G401.6 (cell line): ENCODE measurements around the gene NTM.

Experiments used
- FAIRE-seq: peaks from 2 replicates; lab custom pipeline; 2012; peaks lifted over from hg19 to GRCh38; lab: Jason Lieb, UNC

The NTM gene

DNA sequence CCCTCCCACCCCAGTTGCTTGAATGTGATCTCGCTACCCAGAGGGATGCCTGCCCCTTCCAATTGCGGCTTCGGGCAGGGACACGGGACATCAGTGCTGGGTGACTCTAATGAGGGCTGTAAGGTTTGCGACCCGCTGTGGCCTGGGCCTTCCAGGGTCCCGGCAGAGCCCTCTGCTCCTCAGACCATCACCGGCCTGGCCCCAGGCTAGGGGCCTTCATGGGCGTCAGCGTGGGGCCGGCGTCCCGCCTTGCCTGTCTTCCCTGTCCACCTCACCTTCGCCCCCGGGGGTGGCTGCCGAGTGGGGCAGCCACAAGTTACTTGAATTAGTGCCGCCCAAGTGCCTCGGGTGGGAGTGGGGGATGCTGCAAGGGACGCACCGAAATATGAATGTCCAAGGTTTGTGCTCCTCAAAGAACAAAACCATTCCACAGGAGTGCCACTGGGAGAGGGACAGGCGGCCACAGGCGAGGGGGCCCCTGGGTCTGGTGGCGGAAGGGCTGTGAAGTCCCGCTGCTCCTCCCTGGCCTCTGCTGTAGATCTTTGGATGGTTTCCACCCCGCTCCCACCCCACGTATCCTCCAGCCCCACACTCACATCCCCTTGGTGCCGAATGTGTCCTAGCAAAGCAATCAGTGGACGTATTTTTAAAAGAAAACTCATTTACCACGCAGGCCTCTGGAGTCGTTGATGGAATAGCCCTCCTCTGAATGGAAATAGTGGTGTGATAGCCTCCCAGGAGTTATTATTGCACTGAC, 317.1 kb downstream of the NTM start:
- FAIRE-seq, result no peak

DNA sequence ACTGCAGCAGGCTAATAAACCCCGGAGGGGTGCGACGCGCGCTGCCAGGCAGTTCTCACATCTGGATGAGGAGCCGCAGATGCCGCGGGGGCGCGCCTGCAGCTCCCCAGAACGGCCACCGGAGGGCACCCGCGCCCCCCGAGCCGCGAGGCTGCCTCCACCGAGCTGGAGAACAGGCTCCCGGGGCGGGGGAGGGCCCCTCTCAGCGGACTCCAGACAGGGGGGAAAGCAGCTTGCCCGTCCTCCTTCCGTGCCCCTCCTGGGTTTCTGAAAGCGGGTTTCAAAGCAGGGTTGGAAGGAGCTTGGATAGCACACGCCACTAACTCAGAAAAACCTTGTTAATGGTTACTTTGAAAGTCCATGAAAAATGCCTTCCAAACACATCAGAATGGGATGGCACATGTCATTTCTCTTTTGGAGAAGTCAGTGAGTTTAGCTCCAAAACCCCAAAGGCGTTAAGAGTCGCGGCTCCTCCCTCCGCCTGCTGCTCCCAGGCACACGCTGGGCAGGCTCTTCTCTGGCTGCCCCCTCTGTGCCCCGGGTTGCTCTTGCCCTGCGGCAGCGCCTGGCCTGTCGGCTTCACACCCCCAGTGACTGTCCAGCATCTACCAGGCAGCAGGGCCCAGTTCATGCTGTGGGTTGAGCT, 317.8 kb downstream of the NTM start:
- FAIRE-seq, result no peak

DNA sequence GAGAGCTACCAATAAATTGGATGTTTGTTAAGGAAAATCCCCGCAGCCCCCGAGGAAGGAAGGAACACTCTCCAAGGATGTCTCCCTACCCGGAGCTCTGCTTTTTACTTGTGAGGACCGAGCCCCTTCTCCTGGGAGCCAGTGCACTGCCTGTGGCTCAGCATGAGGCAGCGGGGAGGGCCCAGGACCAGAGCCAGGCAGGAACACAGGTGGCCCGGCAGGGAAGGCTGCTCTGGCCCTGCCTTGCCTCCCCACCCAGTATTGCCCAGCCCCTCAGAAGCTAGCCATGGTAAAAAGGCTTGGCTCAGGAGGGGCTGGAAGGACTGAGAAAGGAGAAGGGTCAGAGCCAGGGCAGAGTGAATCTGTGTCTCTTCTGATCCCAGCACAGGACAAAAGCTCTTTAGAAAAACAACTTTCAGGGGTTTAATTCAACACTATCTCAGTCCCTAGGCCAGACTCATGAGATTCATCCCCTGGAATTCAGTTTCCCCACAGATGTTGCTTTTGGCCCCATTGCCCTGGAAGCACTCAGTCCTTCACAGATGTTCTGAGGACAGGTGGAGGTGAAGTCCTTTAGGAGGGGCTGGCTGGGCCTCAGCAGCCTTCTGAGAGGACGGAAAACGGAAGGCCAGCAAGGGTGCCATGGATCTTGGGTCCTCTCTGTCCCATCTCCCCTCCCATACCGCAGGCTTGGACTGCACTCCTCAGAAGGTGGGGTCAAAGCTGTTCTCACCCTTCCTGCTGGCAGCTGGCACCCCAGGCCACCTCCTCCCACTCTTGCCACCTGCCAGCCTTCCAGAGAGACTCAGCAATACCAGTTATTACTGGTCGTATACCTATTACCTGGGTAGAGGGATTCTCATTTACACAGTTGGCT, 318.9 kb downstream of the NTM start:
- FAIRE-seq, result no peak

DNA sequence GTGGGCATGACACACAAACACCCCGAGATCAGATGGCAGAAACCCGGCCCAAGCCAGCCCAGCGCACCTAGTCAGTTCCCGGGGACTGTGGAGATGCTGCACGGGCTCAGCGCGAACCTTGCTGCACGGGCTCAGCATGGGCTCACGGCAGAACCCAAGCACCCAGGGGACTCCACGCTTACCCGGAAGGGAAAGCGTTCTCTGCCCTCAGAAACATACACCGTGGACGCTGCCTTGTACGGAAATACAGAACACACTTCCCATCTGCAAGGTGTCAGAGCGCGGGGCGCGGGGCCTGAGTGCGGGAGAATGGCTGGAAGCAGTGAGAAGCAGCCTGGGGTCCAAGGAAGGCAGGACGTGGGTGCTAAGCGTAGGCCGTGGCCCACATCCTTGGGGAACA, 319.9 kb downstream of the NTM start:
- FAIRE-seq, result no peak

DNA sequence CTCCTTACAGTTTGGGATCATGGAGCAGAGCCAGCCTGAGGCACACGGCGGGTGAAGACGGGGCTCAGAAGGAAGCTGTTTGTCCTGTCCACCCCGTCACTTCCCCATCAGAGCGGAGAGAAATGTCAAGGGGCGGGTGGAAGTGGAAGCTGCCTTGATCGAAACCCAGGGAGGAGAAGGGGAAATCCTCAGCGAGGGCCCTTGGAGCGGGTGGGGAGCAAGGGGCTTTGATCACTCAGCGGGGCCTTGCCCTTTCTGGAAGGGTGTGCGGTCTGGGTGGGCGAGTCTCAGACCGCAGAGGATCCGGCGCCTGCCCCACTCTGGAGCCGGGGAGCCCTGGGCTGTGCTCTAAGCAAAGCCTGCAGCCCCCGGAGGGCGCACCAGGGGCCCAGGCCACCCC, 320.4 kb downstream of the NTM start:
- no peak for FAIRE-seq

DNA sequence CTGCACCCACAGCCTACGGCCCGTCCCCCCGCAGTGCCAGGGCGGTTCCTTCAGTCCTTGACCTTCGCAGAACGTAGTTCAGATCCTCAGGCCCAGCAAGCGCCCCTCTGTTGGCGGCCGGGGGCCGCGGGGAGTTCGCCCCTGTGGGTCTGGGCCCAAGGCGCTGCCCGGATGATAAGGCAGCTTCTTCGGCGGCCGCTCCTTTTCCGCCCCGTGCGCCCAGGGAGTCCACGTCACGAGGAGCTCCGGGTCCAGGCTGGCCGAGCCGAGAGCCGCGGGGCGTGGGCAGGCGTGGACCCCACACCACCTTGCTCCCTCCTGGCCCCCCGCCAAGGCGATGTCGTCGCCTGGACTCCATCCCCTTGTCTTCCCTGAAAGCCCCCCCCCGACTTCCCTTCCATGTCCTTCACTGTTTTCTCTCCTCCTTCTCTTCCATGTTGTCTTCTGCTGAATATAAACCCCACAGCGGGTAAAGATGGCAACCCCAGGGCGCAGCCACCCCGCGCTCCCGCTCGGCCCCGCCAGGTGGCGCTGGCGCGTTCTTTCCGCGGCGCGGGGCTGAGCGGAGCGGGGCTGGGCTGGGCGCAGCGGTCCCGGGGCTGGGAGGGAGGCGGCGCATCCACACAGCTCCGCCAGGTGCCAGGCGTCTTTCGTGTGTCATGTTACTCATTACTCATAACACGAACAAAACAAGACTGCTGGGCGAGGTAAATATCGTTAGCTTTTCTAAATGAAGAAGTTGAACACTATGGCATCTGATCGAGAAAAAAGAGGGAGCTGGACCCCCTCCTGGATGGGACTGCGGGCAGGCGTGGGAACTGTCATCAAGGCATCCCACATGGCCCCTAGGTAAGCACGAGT, 321.0 kb downstream of the NTM start:
- no peak for FAIRE-seq

DNA sequence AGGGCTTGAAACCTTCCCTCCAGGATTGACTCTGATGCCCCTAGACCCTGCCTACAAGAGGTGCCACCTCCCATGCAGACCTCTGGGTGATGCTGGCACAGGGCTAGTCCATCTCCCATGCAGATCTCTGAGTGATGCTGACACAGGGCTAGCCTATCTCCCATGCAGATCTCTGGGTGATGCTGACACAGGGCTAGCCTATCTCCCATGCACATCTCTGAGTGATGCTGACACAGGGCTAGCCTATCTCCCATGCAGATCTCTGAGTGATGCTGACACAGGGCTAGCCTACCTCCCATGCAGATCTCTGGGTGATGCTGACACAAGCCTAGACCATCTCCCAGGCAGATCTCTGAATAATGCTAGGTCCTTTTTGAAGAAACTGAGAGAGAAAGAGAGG, 321.7 kb downstream of the NTM start:
- no peak for FAIRE-seq

DNA sequence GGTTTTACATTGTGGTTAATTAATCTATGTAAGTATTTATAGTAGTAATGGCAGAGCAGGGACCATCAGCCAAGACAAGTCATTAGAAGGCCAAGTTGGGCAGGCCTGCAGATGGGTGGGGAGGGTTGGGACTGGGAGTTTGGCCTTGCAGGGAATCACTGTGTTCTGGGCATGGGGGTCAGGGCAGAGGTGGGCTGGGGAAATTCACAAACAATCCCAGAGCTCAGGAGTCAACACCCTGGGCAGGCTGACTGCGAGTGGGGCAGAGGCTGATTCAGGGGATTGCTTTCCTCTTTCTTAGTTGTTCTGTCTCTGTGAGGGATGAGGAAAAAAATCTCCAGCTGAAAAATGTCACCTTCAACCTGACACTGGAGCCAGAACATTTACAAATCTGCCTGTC, 322.5 kb downstream of the NTM start:
- no peak for FAIRE-seq

DNA sequence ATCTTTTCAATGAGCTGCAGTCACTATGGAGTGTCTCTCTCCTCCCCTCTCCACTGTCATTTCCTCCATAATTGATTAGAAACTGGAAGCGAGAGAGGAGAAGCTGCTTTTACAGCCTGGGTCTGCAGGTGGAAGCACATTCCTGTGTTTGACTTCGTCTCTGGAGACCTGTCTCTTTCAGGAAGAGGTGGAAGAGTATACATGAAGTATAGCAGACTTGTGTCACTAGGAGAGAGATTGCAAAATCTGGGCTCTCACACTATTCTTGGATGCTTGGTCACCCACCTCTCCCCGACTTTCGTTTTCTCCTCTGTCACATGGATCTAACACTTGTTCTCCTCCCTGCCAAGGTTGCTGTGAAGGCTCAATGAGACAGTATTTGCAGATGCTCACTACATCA, 323.3 kb downstream of the NTM start:
- no peak for FAIRE-seq

DNA sequence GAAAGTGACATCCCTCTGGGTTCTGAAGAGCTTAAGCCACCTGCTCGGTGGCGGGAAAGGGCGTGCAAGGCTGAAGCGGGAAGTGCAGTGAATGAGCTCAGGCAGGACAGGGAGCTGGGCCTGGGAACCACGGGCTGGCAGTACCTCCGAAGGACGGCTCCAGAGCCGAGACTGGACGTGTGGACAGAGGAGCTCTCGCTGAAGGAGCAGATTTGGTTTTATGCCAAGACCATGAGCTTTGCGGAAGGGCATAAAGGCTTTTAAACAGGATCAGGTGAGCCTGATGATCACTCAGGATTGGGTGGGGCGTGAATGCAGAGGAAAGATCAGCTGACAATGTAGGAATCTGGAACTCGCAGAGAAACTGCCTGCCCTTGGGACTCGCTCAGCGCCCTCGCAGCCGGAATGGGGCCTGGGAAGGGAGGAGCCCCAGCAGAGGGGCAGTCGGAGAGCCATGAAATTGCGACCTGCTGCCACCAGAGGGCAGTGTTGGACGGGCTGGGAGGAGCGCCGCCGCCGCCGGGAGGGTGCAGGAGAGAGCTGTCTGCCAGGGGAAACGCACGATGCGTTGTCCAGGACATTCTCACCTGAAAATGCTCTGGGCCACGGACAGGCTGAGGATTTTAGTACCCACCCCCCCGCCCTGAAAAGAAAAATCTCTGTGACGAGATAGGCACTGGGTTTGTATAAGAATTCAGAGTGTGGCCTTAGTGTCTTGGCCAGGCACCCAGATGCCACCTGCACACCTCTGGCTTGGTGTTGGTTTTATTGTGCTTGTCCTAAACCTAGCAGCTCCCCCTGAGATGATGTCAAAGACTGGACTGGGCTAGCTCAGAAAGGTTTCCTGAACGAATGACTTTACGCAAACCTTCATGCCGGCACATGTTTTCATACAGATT, 324.4 kb downstream of the NTM start:
- FAIRE-seq, result no peak

DNA sequence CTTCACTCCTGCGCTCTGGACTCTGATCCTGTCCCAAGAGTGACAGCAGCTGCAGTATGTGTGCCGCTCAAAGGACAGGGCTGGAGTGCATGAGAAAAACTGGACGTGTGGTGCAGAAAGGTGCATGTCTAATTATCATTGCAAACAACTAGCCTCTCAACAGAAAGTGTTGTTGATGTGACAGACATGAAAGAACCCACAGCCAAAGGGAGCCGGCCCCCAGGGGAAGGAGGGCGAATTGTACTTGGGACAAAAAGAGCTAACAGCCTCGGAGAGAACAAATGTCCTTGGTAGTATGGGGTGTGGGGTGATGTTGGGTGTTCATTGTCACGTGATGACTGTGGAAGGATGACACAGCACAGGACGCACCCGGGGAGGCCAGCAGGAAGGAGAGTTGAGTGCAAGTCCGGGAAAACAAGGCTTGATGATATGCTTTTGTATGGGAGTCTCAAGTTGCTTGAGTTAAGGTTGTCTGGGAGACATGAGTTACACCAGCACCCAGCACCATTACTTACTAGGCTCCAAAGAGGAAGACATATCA, 325.5 kb downstream of the NTM start:
- FAIRE-seq, result no peak

DNA sequence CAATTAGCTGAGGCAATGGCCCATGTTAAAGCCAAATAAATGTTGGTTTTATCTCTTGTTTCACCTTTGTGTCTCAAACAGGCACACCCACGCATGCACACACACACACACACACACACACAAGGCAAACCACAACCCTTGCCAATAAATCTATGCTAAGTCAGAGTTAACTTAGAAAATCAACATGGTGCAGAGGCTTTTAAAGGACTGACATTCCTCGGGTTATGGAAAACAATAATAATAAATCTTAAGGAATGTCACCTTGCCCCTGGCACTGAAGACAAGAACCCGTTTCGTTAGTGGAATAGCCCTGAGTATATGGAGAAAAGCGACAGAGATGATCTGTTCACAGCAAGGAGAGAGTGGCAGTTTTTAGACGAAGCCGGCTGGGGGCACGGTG, 326.3 kb downstream of the NTM start:
- FAIRE-seq, result no peak

DNA sequence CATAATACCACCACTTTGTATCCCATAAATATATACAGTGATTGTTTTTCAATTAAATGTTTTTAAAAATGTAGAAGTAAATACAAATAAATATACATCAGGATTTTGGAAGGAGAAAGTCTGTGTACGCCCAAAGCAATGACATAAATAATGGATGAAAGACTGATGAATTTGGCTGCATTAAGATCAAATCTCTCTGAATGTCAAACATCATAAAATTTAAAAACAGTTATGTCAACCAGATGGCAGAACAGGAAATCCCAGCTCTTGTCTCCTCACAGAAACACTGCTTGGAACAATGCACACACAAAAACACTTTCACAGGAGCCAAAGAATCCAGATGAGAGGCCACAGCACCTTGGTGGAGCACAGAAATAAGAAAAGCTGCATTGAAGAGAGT, 332.9 kb downstream of the NTM start:
- no peak for FAIRE-seq

DNA sequence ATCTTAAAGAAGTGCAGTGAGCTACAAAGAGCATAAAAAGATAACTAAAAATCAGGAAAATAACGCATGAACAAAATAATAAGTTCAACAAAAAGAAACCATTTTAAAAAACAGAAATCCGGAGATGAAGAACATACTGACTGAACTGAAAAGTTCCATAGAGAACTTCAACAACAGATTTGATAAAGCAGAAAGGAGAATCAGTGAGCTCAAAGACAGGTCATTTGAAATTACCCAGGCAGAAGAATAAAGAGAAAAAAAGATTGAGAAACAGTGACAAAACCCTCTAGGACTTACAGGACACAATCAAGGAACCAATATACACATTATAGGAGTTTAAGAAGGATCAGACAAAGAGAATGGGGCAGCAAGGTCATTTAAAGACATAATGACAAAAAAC, 334.3 kb downstream of the NTM start:
- no peak for FAIRE-seq

DNA sequence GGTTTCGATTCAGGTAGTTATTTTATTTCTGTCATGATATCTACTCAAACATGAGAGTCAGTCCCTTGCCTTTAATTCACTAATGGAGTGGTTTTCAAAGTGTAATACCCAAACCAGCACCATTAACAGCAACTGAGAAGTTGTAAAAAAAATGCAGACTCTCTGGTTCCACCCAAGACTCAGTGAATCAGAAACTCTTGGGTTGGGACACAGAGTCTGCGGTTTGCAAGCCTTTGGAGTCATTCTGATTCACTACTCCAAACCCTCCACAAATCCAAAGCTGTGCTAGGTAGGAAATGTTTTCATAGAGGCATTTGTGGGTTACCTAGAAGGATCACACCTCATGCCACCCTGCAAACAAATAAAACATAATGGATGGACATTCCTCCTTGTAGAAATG, 340.1 kb downstream of the NTM start:
- no peak for FAIRE-seq

DNA sequence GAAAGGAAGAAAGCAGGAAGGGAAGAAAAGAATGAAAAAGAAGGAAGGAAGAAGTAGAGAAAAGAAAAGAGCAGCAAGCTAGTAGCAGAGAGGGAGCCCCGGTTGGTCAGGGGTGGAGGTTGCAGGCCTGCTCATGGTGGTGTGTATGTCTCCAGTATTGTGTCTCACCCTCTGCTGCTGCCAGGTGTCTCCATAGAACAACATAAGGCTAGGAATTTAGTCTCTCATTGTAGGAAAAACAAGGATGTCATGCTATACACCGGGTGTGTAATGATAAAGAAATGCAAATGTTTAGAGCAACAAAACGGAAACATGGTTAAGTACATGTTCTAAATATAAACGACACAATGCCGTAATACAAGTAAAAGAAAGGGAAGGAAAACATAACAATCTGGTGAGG, 342.5 kb downstream of the NTM start:
- no peak for FAIRE-seq

DNA sequence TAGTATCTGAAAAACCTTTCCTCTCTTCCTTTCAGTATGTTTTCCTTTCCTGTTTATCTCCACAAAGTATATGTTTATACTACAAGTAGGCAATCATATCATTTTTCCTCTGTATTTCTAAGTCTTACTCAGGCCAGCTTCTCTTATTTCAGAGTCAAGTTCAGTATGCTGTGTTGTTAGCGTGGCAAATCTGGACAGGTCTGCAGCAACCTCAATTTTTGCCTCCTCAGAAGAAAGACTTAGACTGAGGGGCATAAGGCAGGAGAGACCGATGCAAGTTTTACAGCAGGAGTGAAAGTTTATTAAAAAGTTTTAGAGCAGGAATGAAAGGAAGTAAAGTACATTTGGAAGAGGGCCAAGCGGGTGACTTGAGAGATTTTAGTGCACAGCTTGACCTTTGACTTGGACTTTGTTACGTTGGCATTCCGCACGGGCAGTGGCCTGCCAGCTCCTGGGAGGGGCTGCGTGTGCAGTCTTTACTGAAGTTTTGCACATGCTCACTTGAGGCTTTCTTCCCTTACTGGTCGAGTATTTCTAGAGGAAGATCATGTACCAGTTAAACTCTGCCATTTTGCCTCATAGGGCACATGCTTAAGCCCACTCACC, 343.2 kb downstream of the NTM start:
- no peak for FAIRE-seq

DNA sequence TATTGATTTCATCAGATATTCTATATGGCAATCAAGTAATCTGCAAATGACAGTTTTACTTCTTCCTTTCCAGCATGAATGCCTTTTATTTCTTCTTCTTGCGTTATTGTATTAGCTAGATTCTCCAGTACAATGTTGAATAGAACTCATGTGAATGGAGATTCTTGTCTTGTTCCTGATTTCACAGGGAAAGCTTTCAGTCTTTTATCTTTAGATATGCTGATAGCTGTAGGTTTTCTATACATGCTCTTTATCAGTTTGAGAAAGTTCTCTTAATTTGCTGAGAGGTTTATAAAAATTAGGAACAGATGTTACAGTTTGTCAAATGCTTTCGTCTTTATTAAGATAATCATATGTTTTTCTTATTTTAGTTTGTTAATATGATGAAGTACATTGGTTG, 347.2 kb downstream of the NTM start:
- FAIRE-seq, result no peak

DNA sequence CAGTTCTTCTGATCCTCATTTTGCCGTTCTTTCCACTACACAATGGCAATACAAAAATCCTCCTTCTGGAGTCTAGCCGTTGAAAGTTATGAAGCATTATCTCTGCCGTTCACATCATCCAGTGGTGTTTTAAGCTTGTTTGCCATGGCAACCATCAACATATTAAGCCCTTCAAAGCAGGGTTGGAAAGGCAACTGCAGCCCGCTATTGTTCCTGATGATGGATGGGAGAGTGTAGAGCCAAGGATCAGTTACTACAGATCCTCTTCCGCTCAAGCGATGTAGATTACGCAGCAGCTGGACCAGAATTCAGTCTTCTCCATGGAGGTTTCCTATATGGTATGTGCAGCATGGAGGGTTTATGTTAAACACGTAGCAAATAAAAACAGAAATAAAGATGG, 352.7 kb downstream of the NTM start:
- no peak for FAIRE-seq

DNA sequence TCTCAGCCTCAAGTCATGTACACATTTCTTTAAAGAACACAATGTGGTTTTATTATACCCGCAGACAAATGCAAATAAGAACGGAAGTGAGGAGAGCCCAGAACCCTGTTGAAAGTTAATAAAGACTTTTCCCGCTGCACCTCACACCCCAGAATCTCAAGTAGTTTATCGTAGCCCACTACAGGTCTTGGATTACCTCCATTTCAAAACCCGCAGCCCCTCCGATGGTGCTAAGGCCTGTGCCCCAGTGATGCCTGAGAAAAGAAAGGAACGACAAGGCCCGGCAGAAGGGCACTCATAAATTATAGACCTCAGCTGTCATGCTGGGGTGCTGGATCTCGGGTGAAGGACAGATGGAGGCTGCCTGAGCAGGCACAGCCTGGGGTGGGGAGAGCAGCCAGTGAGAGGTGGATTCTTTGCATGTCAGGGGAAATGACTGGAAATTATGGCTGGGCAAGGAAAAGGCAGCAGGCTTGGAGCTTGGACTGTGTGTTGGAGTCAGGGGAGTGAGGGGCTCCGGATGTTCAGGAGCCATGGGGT, 354.1 kb downstream of the NTM start:
- no peak for FAIRE-seq
